GM19240 (cell line): ENCODE data around the gene PRR14.
"Not testable (repeated sequence)": the region's sequence is repeated elsewhere in the genome, so short reads cannot be mapped to it uniquely, and the experiment has no call there.

Experiments
- DNase-seq: peaks from one replicate; pipeline ENCODE4 v3.0.0; 2011; ENCODE audit warnings: low spot score; ENCODE audit not compliant: insufficient read length

The PRR14 gene

DNA sequence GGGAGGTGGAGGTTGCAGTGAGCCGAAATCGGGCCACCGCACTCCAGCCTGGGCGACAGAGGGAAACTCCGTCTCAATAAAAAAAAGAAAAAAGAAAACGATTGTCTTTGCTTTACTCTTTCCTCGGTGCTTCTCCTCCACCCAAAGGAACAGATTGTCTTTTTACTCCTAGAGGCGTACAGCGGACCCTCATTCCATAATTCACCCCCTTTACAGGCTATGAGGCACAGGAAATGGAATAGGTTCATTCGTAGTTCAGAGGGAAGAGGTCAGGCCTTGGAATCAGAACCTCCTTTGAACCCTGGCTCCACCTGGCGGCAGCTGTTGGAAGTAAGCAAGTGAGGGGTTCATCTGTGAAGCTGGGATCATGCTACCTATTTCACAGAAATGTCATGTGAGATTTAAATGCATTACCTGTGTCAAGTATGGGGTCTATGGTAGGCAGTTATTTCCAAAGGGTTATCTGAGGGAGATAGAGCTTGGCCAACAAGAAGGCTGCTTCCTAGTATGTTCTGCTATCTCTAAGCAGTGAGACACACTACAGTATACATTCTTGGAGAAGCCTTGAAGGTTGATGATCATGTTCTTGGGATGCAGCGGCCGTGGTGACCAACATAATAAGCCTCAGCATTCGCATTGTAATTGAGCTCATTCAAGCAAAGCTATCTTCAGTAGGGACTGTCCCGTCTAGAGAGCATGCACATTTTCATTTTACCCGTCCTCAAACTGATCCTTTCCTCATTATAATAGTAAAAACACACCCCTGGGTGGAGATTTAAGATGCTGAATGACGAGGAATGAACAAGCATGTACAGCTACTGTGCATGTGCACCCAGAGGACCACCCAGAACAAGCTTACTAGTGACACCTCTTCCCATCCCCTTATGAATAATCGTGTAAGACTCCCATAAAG lies 21.9 kb upstream of the PRR14 start:
- DNase-seq: peak; percentile 47

DNA sequence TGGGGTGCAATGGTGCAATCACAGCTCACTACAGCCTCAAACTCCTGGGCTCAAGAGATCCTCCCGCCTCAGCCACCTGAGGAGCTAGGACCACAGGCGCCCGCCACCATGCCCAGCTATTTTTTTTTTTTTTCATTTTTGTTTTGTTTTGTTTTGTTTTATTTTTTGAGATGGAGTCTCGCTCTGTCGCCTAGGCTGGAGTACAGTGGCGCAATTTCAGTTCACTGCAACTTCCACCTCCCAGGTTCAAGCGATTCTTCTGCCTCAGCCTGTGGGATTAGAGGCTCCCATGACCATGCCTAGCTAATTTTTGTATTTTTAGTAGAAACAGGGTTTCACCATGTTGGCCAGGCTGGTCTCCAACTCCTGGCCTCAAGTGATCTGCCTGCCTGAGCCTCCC lies 18.3 kb upstream of the PRR14 start:
- DNase-seq: not testable (repeated sequence)

DNA sequence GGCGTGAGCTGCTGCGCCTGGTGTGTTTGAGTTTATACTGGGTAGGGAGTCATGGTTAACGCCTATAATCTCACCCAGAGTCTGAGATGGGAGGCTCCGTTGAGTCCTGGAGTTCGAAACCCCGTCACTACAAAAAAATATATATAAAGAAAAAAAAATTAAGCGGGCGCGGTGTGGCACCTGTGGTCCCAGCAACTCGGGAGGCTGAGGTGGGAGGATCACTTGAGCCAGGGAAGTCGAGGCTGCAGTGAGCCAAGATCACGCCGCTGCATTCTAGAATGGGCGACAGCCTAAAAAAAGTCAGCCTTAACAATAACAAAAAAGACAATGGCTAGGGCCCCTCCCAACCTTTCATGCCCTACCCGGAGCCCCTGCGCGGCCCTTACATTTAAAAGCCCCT lies 17.2 kb upstream of the PRR14 start:
- no peak for DNase-seq

DNA sequence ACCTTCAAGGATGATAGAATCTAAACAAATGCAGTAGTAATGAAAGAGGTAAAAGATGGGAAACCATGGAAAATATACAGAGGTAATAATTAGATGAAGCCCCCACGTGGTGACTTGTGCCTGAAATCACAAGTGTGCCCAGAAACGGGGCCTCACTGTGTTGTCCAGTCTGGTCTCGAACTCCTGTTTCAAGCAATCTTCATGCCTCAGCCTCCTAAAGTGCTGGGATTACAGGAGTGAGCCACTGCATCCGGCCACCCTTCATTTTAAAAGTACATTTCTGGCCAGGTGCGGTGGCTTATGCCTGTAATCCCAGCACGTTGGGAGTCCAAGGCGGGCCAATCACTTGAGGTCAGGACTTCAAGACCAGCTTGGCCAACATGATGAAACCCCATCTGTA lies 14.2 kb upstream of the PRR14 start:
- no peak for DNase-seq

DNA sequence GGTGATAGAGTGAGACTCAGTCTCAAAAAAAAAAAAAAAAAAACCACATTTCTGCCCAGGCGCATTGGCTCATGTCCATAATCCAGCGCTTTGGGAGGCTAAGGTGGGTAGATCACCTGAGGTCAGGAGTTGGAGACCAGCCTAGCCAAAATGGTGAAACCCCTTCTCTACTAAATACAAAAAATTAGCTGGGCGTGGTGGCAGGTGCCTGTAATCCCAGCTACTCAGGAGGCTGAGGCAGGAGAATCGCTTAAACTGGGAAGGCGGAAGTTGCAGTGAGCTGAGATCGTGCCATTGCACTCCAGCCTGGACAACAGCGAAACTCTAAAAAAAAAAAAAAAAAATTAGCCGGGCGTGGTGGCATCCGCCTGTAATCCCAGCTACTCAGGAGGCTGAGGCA lies 13.6 kb upstream of the PRR14 start:
- not testable (repeated sequence) for DNase-seq

DNA sequence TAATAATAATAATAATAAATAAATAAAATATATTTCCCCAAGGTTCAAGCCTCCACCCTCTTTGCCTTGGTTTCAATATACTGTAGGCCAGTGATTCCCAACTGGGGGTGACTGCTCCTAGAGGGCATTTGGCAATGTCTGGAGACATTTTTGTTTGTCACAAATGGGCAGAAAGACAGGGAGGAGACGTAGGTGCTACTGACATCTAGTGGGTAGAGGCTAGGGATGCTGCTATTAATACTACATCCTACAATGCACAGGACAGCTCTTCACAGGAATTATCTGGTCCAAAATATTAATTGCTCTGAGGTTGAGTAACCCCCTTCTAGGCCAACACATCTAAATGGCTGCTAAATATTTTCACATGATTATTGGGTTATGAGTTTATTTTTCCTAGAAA lies 12.8 kb upstream of the PRR14 start:
- no peak for DNase-seq

DNA sequence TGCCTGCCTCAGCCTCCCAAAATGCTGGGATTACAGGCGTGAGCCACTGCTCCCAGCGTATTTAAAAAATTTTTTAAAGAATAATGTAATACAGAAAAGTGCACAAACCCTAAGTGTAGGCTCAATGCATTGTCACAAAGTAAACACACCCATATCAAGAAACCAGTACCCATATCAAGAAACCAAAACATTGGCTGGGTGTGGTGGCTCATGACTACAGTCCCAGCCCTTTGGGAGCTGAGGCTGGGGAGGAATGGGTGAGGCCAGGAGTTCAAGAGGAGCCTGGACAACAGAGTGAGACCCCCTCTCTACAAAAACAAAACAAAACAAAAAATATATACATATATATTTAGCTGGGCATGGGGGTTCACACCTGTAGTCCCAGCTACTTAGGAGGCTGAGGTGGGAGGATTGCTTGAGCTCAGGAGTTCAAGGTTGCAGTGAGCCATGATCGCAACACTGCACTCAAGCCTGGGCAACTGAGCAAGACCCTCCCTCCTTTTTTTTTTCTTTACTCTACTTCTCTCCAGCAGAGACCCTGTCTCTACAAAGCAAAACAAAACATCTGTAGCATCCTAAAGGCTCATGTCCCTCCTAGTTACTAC lies 9.3 kb upstream of the PRR14 start:
- no peak for DNase-seq

DNA sequence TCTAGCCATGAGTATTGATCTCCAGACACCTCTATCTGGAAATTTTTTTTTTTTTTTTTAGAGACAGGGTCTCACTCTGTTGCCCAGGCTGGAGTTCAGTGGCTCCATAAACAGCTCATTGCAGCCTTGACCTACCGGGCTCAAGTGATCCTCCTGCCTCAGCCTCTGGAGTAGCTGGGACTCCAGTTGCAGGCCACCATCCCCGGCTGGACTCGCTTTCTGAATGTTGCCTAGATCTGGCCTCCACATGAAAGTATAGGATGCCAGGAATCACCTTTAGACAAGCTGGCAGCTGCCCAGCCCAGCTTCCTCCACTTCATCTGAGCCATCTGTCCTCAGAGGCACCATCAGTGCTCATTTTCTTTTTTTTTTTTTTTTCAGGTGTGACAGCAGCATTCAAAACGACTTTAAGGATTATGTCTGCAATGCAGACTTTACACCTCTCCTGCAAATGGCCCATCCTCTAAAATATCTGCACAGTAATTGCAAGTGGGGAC lies 6.4 kb upstream of the PRR14 start:
- DNase-seq: no peak

DNA sequence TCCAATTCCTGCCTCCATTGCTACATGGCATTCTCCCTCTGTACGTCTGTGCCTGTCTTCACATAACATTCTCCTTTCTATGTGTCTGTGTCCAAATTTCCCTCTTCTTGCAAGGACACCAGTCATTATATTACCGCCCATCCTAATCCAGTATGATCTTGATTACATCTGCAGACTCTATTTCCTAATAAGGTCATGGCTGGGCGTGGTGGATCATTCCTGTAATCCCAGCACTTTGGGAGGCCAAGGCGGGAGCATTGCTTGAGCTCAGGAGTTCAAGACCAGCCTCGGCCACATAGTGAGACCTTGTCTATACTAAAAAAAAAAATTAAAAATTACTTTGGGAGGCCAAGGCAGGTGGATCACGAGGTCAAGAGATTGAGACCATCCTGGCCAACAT lies 5.0 kb upstream of the PRR14 start:
- no peak for DNase-seq

DNA sequence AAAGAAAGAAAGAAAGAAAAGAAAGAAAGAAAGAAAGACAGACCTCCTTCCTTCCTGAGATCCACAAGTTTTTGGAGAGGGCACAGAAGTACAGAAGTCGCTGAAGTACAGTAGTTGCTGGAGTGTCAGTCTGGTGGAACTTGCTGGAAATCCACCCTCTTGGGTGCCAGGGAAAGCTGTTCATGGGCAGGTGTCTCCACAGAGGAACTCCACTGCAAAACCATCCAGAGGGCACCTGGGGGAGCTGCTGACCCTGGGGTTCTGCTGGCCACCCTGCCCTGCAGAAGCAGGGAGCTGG lies 3.5 kb upstream of the PRR14 start:
- no peak for DNase-seq

DNA sequence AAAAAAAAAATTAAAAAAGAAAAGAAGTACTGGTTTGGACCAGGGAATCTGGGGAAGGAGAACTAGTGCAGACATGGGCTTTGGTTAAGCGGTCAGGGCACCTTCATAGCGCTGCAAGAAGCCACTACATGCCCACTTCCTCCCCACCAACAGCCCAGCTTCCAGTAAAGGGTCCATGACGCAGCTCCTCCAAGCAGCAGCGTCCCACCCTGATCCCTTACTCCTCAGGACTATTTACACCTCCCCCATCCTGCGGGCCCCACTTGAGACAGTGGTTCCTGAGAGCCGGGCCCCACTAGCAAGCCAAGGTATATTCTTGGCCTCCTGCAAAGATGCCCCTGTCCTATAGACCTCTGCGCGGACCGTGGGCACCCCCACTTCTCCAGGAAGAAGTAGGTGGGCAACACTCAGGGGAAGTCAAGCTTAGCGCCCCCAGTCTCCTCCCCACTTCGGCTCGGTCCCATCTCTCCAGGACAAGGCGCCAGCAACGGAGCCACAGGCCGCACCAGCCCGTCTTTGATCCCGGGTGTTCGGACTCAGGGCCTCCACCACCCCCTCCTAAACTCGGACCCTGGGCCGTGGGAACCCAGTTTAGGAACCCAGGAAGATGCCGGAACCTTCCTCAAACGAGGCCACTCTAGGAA lies 913 bp upstream of the PRR14 start:
- no peak for DNase-seq

DNA sequence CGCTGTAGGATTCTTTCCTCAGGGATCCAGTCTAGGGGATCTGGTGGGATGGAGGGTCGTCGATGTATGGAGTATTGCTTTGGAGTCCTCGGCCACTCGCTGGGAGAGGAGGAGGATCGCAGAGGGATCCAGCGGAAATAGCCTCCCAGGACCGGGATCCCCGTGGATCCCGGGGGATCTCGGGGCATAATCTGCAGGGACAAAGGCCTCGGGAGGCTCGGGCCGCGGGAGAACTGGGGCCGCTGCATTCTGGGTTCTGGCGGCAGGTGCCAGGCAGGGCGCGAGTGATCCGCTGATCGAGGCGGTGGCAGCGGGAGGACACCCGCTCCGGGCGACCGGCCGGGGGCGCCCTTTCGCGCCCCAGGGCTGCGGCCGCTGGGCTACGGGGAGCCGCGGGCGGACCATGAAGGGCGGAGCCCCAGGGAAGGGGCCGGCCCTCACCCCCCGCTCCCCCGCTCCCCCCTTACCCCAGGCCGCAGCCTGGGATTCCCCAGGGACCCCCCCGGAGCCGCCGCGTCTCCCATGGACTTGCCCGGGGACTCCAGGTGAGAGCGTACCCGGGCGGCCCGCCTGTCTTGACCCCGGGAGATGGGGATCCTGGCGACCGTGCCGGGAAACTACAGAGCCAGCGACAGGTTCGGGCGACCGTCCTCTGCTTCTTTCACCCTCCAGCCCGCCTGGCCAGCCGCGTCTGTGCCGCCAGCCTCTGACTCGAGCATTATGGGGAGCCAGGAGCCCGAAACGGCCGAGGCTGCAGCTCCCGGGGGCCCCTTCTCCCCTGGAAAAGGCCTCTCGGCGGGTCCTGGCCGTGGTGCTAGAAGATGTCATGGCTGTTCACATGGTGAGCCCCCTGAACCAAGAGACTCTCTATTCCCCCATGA lies 604 bp downstream of the PRR14 start:
- DNase-seq: no peak

DNA sequence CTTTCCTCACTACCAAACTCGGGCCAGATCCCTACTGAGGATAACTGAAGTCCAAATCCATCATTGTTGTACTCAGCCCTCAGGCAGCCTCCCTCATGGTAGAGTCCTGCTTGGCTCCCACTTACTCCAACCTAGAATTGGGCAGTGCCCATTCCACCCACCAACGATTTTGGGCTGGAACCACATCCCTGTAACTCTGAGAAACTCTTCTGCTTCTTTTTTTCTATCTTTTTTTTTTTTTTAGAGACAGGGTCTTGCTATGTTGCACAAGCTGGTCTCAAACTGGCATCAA lies 1.2 kb downstream of the PRR14 start:
- no peak for DNase-seq

DNA sequence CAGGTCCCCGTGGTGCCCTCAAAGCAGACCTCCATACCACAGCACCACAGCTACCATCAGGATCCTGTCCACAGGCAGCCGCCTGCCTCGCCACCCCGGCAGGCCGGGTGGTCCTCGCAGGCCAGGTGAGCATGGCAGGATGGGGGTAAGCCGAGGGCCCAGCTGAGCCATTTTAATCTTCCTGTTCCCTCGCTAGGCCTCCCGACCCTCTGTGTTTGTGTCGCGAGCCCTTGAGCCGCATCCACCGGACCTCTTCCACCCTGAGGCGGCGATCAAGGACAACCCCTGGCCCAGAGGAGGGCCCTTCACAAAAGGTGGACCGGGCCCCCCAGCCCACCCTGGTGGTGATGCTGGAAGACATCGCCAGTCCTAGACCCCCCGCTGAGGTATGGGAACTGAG lies 2.0 kb downstream of the PRR14 start:
- no peak for DNase-seq

DNA sequence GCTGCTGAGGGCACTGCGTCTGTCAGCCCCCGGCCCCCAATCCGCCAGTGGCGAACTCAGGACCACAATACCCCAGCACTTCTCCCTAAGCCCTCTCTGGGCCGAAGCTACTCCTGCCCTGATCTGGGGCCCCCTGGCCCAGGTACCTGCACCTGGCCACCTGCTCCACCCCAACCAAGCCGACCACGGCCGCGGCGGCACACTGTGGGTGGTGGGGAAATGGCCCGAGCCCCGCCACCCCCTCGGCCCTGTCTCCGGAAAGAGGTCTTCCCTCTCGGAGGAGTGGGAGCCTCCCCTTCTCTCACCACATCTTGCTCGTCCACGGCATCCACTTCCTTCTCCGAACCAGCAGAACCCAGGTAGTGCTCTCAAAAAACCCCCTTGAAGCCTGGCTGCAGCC lies 4.1 kb downstream of the PRR14 start:
- no peak for DNase-seq

DNA sequence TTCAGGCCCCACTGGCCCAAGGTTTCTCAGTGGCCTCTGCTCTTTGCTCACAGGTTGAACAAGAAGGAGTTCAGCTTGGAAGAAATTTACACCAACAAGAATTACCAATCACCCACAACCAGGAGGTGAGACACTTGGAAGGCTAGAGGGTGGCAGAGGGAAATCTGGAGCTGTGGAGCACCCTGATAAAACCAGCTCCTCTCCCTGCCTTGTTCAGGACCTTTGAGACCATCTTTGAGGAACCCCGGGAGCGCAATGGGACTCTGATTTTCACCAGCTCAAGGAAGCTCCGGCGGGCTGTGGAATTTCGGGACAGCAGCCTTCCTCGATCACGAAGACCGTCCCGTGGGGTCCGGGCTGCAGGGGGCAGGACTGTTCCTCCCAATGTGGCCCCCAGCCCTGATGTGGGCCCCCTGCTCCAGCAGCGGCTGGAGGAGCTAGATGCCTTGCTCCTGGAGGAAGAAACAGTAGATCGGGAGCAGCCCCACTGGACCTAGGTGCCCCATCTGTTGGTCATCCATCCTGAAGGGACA lies 5.1 kb downstream of the PRR14 start:
- no peak for DNase-seq

DNA sequence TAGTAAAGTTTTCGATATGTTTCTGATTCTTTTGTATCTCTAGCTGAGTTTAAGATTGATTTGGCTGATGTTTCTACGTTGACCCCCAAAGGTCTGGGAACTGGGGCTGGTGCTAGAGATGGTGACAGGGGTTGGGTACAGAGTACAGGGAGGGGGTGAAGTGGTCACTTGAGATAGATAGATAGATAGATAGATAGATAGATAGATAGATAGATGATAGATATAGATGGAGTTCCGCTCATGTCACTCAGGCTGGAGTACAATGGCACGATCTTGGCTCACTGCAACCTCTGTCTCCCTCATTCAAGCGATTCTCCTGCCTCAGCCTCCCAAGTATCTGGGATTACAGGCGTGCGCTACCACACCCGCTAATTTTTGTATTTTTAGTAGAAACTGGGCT lies 5.6 kb downstream of the PRR14 start:
- DNase-seq: no peak

DNA sequence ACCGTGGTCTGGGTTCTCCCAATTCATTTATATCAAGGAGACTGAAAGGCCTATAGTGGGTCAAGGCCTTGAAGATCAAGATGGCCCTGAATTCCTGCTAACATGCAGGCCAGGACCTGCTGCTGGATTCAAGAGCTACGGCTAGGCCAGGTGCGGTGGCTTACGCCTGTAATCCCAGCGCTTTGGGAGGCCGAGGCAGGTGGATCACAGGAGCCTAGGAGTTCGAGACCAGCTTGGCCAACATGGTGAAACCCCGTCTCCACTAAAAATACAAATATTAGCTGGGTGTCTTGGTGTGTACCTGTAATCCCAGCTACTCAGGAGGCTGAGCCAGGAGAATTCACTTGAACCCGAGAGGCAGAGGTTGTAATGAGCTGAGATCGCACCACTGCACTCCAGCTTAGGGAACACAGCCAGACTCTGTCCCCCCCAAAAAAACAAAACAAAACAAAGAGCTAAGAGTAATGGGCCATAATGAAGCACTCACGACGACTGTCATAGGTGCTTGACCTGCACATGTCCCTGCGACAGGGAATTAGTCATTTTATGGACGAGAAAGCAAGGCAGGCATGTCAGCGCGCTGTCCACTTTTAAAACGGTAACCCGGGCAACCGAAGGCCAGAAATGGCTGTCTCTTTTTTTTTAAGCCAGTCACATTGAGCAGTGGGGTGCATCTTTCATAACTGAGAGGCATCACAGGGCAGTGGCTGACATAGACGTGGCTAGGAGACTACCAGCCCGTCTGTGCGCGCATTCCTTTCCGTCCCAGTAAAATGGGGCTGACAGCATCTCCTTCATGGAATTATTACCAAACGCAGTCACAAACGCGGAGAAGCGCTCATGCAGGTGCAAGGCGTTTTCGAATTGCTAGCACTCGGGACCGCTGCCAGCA lies 6.5 kb downstream of the PRR14 start:
- DNase-seq: no peak

DNA sequence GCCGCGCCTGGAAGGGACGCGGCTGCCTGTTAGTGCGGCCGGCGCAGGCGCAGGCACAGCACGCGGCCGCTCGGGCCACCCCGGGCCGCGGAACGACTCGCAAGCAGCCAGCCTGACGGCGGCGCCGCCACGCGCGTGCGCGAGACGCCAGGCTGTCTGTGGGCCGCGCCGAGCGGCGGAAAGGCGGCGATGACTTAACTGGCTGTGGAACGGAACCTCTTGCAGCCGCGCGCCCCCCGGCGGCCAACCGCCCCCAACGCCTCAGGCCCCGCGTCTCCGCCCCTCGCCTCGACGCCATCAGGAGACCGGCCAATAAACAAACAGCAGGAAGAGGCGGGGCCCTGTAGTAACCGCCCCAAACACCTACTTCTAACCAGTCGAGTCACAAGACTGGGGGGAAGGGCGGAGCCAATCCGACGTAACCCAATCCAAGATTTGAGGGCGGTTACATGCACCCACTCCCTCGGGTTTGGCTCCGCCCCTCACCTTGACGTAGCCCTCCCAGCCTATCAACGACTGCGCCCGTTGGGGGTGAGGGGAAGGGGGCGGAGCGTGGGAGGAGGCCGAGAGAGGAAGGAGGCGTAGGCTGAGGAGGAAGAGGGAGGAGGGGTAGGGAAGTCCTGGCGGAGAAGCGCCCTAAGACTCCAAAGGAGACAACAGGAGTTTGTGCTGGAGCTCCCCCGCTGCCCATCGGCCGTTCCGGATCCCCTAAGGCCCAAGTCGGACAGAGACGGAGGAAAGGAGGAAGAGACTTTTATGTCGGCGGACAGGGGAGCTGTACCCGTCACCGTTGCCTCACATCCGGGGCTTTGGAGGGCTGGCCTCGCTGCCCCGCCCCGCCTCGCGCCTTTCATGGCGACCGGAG lies 7.3 kb downstream of the PRR14 start, which contains the start of gene FBRS:
FBRS (plus strand) TSS at position 566 of the 865 bp plus-strand sequence. CDS start 1,088 bp downstream, outside the sequence.
- DNase-seq: peak; percentile 86
